Esophagus muscularis mucosa (tissue), 4 donors: Measurements from ENCODE around the gene TFPI. TPM values are rescaled to one million over a fixed set of nuclear protein-coding genes. Genes with fewer than 3 reads are reported as not detected.

Experiments used
- DNase-seq: peaks from one replicate; pipeline ENCODE4 v3.0.0-alpha.2; 2017; ENCODE audit errors: extremely low spot score
- H3K27ac ChIP-seq, 4 donors: fragments of 200-600 bp; sonication (generic); replicated peaks in 1 of 4; 1 replicate in 3 of 4; 2 replicates in 1 of 4; pipeline ENCODE4 v1.5.1; 2016 to 2019; ENCODE audit warnings: mild to moderate bottlenecking in 1 of 4
- H3K27me3 ChIP-seq, 4 donors: fragments of 200-600 bp; sonication (generic); one replicate each; pipeline versions ENCODE4 v1.5.1 to v1.6.0; 2016 to 2019
- H3K36me3 ChIP-seq, 4 donors: fragments of 200-600 bp; sonication (generic); one replicate each; pipeline ENCODE4 v1.5.1; 2016 to 2019
- H3K4me1 ChIP-seq, 4 donors: fragments of 200-600 bp; sonication (generic); one replicate each; pipeline ENCODE4 v1.5.1; 2016 to 2019
- H3K4me3 ChIP-seq, 4 donors: fragments of 200-600 bp; sonication (generic); 1 replicate in 2 of 4; 2 replicates in 2 of 4; pipeline ENCODE4 v1.5.1; 2016 to 2019; ENCODE audit warnings: mild to moderate bottlenecking in 4 of 4, moderate library complexity in 1 of 4
- H3K9me3 ChIP-seq, 4 donors: fragments of 200-600 bp; sonication (generic); 1 replicate in 3 of 4; 2 replicates in 1 of 4; pipeline ENCODE4 v1.5.1; 2016 to 2019
- EP300 ChIP-seq: sonication (generic); formaldehyde crosslinking; IDR thresholded peaks from one replicate; pipeline ENCODE4 v1.6.1; 2017; ENCODE audit warnings: antibody characterized with exemption
- POLR2A ChIP-seq: fragments of 450-650 bp; IDR thresholded peaks from one replicate; pipeline ENCODE4 v1.6.1; 2017; ENCODE audit warnings: antibody characterized with exemption, moderate library complexity, mild to moderate bottlenecking, low read depth
- POLR2AphosphoS5 ChIP-seq, 2 donors: sonication (generic); formaldehyde crosslinking; IDR thresholded peaks; one replicate each; pipeline ENCODE4 v1.6.1; 2017; ENCODE audit warnings: antibody characterized with exemption in 2 of 2
- WGBS: methylation state at CpG from one replicate; pipeline ENCODE4 v1.1.5; 2018; 5-methylcytosine and 5-hydroxymethylcytosine counted together
- intact Hi-C: fragments of 100-400 bp; cut with DNase I; formaldehyde crosslinking; loops from one replicate; pipeline ENCODE4 v1.15.1; 2023
- total RNA-seq, 4 donors: library from RNA; depleted of rRNA; stranded (reverse); fragments of >200 nt; gene quantifications; one replicate each; pipeline versions ENCODE4 v1.1.0 to v1.2.1, GENCODE V29; 2016
- TF ChIP-seq, protein P1 (sequence below), 3 experiments: fragments of 200-600 bp in 2 of 3; fragments of 450-650 bp in 1 of 3; sonication (generic) in 2 of 3; IDR thresholded peaks; one replicate each; pipeline ENCODE4 v1.5.1; 2017 to 2019; ENCODE audit warnings: antibody characterized with exemption in 3 of 3, mild to moderate bottlenecking in 2 of 3, moderate library complexity in 1 of 3

Gene TFPI
- total RNA-seq, 4 donors from 2014 or later, result 57.3 to 93.1 (median 68.2) TPM

GRCh38 chr2:187497858-187498463, 56.3 kb downstream of the TFPI start:
- no peaks in the 10 kb centered on the region for H3K36me3 ChIP-seq
- no peaks in the 10 kb centered on the region for H3K9me3 ChIP-seq
- H3K4me1 ChIP-seq, result peaks cover 0 to 4% (median 0%) of the 10 kb centered on the region in 4 donors
- H3K27me3 ChIP-seq, result no peaks in the 10 kb centered on the region
- no peak overlapping the region for H3K4me3 ChIP-seq
- DNase-seq, result no peak
- TF ChIP-seq, protein P1, sequence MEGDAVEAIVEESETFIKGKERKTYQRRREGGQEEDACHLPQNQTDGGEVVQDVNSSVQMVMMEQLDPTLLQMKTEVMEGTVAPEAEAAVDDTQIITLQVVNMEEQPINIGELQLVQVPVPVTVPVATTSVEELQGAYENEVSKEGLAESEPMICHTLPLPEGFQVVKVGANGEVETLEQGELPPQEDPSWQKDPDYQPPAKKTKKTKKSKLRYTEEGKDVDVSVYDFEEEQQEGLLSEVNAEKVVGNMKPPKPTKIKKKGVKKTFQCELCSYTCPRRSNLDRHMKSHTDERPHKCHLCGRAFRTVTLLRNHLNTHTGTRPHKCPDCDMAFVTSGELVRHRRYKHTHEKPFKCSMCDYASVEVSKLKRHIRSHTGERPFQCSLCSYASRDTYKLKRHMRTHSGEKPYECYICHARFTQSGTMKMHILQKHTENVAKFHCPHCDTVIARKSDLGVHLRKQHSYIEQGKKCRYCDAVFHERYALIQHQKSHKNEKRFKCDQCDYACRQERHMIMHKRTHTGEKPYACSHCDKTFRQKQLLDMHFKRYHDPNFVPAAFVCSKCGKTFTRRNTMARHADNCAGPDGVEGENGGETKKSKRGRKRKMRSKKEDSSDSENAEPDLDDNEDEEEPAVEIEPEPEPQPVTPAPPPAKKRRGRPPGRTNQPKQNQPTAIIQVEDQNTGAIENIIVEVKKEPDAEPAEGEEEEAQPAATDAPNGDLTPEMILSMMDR (IDR thresholded peaks at IDR 0.05), result peak in 2 of 3 experiments; percentile 28 to 48
- no peak for TF ChIP-seq EP300
- 31% methylated on average over 1 of the region's 1 CpG for WGBS
- intact Hi-C loops, result loop anchor here (10.0 kb wide), 1 partner anchor 1017 kb away; no protein-coding TSS in a partner anchor
- H3K27ac ChIP-seq, result no peak overlapping the region

- intact Hi-C loops, result loop anchor here (10.0 kb wide), 1 partner anchor 1018 kb away; no protein-coding TSS in a partner anchor
- H3K36me3 ChIP-seq, result no peaks in the 10 kb centered on the region
- no peaks in the 10 kb centered on the region for H3K27me3 ChIP-seq
- DNase-seq, result no peak
- H3K9me3 ChIP-seq, result no peaks in the 10 kb centered on the region
- peaks cover 0 to 4% (median 0%) of the 10 kb centered on the region in 4 donors for H3K4me1 ChIP-seq
- TF ChIP-seq POLR2A (no peak), EP300 (no peak), POLR2AphosphoS5 (IDR thresholded peaks at IDR 0.05) (no peak)
- TF ChIP-seq, protein P1 (IDR thresholded peaks at IDR 0.05), result no peak
- no peak overlapping the region for H3K4me3 ChIP-seq
- H3K27ac ChIP-seq, result no peak overlapping the region
- 91% methylated on average over 2 of the region's 2 CpGs for WGBS
Observed at GRCh38 chr2:187497140-187497539, 57.1 kb downstream of the TFPI start.

DNA sequence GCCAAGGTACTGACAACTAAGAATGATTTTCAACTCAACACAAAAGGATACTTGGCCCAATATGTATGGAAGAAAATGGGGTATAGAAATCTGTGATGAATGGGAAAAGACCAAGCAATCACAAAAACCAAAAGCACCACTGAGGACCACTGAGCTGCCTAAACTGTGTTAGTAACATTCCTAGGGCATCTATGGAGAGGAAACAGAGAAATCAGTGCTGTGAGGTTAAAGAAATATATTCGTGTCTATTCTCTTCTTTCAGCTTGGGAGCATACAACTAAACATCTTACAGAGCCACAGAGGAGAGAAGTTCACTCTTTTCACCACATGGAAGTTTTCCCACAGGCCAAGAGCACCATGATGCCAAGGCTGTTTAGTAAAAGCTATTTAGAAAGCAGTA, 58.9 kb downstream of the TFPI start:
- TF ChIP-seq POLR2A, result no peak
- TF ChIP-seq, protein P1 (IDR thresholded peaks at IDR 0.05), result no peak
- no peak for TF ChIP-seq POLR2AphosphoS5 (IDR thresholded peaks at IDR 0.05)
- no peak for TF ChIP-seq EP300

GRCh38 chr2:187493877-187494568, 60.2 kb downstream of the TFPI start:
- intact Hi-C loops, result loop anchor here (10.0 kb wide), 1 partner anchor 1021 kb away; no protein-coding TSS in a partner anchor

More for the DNA sequence above, 58.9 kb downstream of the TFPI start:
- DNase-seq, result no peak
- Histone ChIP-seq H3K27me3 (no peaks in the 10 kb centered on the region), H3K4me3 (no peak overlapping the region), H3K4me1 (no peaks in the 10 kb centered on the region), H3K36me3 (no peaks in the 10 kb centered on the region), H3K27ac (no peak overlapping the region), H3K9me3 (no peaks in the 10 kb centered on the region)
- WGBS, result 89% methylated on average over 1 of the region's 1 CpG
- intact Hi-C loops, result loop anchor here (10.0 kb wide), 1 partner anchor 1019 kb away; no protein-coding TSS in a partner anchor

More at GRCh38 chr2:187493877-187494568, 60.2 kb downstream of the TFPI start:
- 95% methylated on average over 3 of the region's 3 CpGs for WGBS
- no peak for TF ChIP-seq POLR2A
- TF ChIP-seq, protein P1 (IDR thresholded peaks at IDR 0.05), result no peak
- no peak for TF ChIP-seq EP300
- TF ChIP-seq POLR2AphosphoS5 (IDR thresholded peaks at IDR 0.05), result no peak
- no peaks in the 10 kb centered on the region for H3K36me3 ChIP-seq
- H3K27ac ChIP-seq, result no peak overlapping the region
- DNase-seq, result no peak
- no peaks in the 10 kb centered on the region for H3K9me3 ChIP-seq
- no peaks in the 10 kb centered on the region for H3K4me1 ChIP-seq
- no peaks in the 10 kb centered on the region for H3K27me3 ChIP-seq
- no peak overlapping the region for H3K4me3 ChIP-seq
